Mesendoderm (in vitro differentiated cells): ENCODE measurements around the gene TSPEAR.

Experiments used
- DNase-seq: peaks from one replicate; pipeline ENCODE4 v3.0.0; 2013
- H2AK5ac ChIP-seq: 2 replicates; pipeline ENCODE4 v1.6.1; 2013; ENCODE audit warnings: low read length, inconsistent platforms
- H2BK120ac ChIP-seq: 2 replicates; pipeline ENCODE4 v1.6.1; 2013; ENCODE audit warnings: low read depth, mild to moderate bottlenecking, low read length, moderate library complexity, mixed read lengths
- H2BK15ac ChIP-seq: replicated peaks from 2 replicates; pipeline ENCODE4 v1.6.1; 2013; ENCODE audit warnings: low read depth, mild to moderate bottlenecking, moderate library complexity
- H2BK5ac ChIP-seq: 2 replicates; pipeline ENCODE4 v1.6.1; 2013; ENCODE audit warnings: low read length, inconsistent platforms
- H3K18ac ChIP-seq: 2 replicates; pipeline ENCODE4 v1.6.1; 2013; ENCODE audit warnings: mild to moderate bottlenecking, low read length, mixed read lengths
- H3K23ac ChIP-seq: one replicate; pipeline ENCODE4 v1.6.1; 2013; ENCODE audit warnings: low read length
- H3K27ac ChIP-seq: 2 replicates; pipeline ENCODE4 v1.5.1; 2013; ENCODE audit warnings: low read depth, mild to moderate bottlenecking, inconsistent platforms, low read length, moderate library complexity
- H3K27me3 ChIP-seq: 2 replicates; pipeline ENCODE4 v1.6.1; 2013; ENCODE audit warnings: low read length, control low read depth, mild to moderate bottlenecking, inconsistent platforms; ENCODE audit not compliant: insufficient read depth, poor library complexity
- H3K36me3 ChIP-seq: 2 replicates; pipeline ENCODE4 v1.6.1; 2013; ENCODE audit warnings: low read length, inconsistent platforms; ENCODE audit not compliant: control insufficient read depth, insufficient read depth
- H3K4ac ChIP-seq: one replicate; pipeline ENCODE4 v1.6.1; 2013; ENCODE audit warnings: low read depth, mild to moderate bottlenecking, low read length, moderate library complexity
- H3K4me1 ChIP-seq: 2 replicates; pipeline ENCODE4 v1.6.1; 2013; ENCODE audit warnings: low read depth, low read length, inconsistent platforms; ENCODE audit not compliant: control insufficient read depth
- H3K4me2 ChIP-seq: 2 replicates; pipeline ENCODE4 v1.6.1; 2013; ENCODE audit warnings: low read length
- H3K4me3 ChIP-seq: 2 replicates; pipeline ENCODE4 v1.5.1; 2013; ENCODE audit warnings: mild to moderate bottlenecking, low read length
- H3K56ac ChIP-seq: one replicate; pipeline ENCODE4 v1.6.1; 2013; ENCODE audit warnings: low read length
- H3K79me1 ChIP-seq: 2 replicates; pipeline ENCODE4 v1.6.1; 2013; ENCODE audit warnings: low read length, inconsistent platforms
- H3K79me2 ChIP-seq: 2 replicates; pipeline ENCODE4 v1.6.1; 2013; ENCODE audit warnings: mild to moderate bottlenecking, low read length; ENCODE audit not compliant: control insufficient read depth, insufficient read depth
- H3K9ac ChIP-seq: 2 replicates; pipeline ENCODE4 v1.6.1; 2013; ENCODE audit warnings: low read length, inconsistent platforms
- H4K5ac ChIP-seq: one replicate; pipeline ENCODE4 v1.6.1; 2013; ENCODE audit warnings: low read length
- H4K8ac ChIP-seq: one replicate; pipeline ENCODE4 v1.6.1; 2013; ENCODE audit warnings: low read depth, mild to moderate bottlenecking, control low read depth, low read length, moderate library complexity
- WGBS: extraction: QIAGEN DNeasy Blood & Tissue Kit; methylation state at CpG from one replicate; pipeline ENCODE4 v1.1.7; 2013; ENCODE audit warnings: low lambda C conversion rate, missing lambda C conversion rate; ENCODE audit not compliant: insufficient coverage; ENCODE audit errors: extremely low coverage; 5-methylcytosine and 5-hydroxymethylcytosine counted together

The TSPEAR gene

GRCh38 chr21:44681861-44682579 is 29.4 kb downstream of the TSPEAR start, which contains the start of gene KRTAP12-1:
KRTAP12-1 (minus strand) TSS chr21:44682163; CDS start chr21:44682123, 40 bp downstream.
- WGBS, result no CpG with 5 or more reads among the region's 23 CpGs
- Histone ChIP-seq H3K56ac (no peak within 1 kb of the TSS), H2AK5ac (no peak within 1 kb of the TSS), H2BK120ac (no peak within 1 kb of the TSS), H3K18ac (no peak within 1 kb of the TSS), H4K8ac (no peak within 1 kb of the TSS), H3K4me3 (no peak within 1 kb of the TSS), H3K79me2 (no peaks in the 10 kb centered on the region), H2BK5ac (no peak within 1 kb of the TSS), H3K23ac (no peak within 1 kb of the TSS), H3K27ac (no peak within 1 kb of the TSS), H4K5ac (no peak within 1 kb of the TSS), H3K4ac (no peak within 1 kb of the TSS), H2BK15ac (no peak within 1 kb of the TSS), H3K4me2 (no peak within 1 kb of the TSS), H3K79me1 (no peaks in the 10 kb centered on the region), H3K4me1 (peaks cover 2% of the 10 kb centered on the region), H3K27me3 (no peaks in the 10 kb centered on the region), H3K9ac (no peak within 1 kb of the TSS), H3K36me3 (no peaks in the 10 kb centered on the region)
- no peak for DNase-seq

- H3K27me3 ChIP-seq, result no peaks in the 10 kb centered on the region
- no peaks in the 10 kb centered on the region for H3K79me2 ChIP-seq
- H3K23ac ChIP-seq, result no peak overlapping the region
- no peak overlapping the region for H3K56ac ChIP-seq
- H3K27ac ChIP-seq, result no peak overlapping the region
- no peak overlapping the region for H4K8ac ChIP-seq
- no peak overlapping the region for H3K18ac ChIP-seq
- DNase-seq, result no peak
- no peak overlapping the region for H3K4me2 ChIP-seq
- H2AK5ac ChIP-seq, result no peak overlapping the region
- no peak overlapping the region for H2BK15ac ChIP-seq
- H2BK120ac ChIP-seq, result no peak overlapping the region
- no peak overlapping the region for H2BK5ac ChIP-seq
- H3K9ac ChIP-seq, result no peak overlapping the region
- H3K36me3 ChIP-seq, result no peaks in the 10 kb centered on the region
- H3K4me3 ChIP-seq, result no peak overlapping the region
- H3K4me1 ChIP-seq, result no peaks in the 10 kb centered on the region
- no CpG with 5 or more reads among the region's 11 CpGs for WGBS
- H4K5ac ChIP-seq, result no peak overlapping the region
- no peaks in the 10 kb centered on the region for H3K79me1 ChIP-seq
- H3K4ac ChIP-seq, result no peak overlapping the region
These were observed 30.2 kb downstream of the TSPEAR start for GRCh38 chr21:44681152-44681551.

GRCh38 chr21:44677881-44678280 is 33.5 kb downstream of the TSPEAR start:
- no peak overlapping the region for H3K4me2 ChIP-seq
- no peak overlapping the region for H2BK5ac ChIP-seq
- no peaks in the 10 kb centered on the region for H3K4me1 ChIP-seq
- H4K8ac ChIP-seq, result no peak overlapping the region
- no peak overlapping the region for H2BK15ac ChIP-seq
- H3K9ac ChIP-seq, result no peak overlapping the region
- H2AK5ac ChIP-seq, result no peak overlapping the region
- no peaks in the 10 kb centered on the region for H3K79me2 ChIP-seq
- no peak overlapping the region for H3K56ac ChIP-seq
- H3K27ac ChIP-seq, result no peak overlapping the region
- no CpG with 5 or more reads among the region's 13 CpGs for WGBS
- H4K5ac ChIP-seq, result no peak overlapping the region
- no peaks in the 10 kb centered on the region for H3K36me3 ChIP-seq
- H2BK120ac ChIP-seq, result no peak overlapping the region
- no peak for DNase-seq
- no peak overlapping the region for H3K4ac ChIP-seq
- H3K23ac ChIP-seq, result no peak overlapping the region
- H3K4me3 ChIP-seq, result no peak overlapping the region
- no peaks in the 10 kb centered on the region for H3K79me1 ChIP-seq
- no peaks in the 10 kb centered on the region for H3K27me3 ChIP-seq
- H3K18ac ChIP-seq, result no peak overlapping the region

DNA sequence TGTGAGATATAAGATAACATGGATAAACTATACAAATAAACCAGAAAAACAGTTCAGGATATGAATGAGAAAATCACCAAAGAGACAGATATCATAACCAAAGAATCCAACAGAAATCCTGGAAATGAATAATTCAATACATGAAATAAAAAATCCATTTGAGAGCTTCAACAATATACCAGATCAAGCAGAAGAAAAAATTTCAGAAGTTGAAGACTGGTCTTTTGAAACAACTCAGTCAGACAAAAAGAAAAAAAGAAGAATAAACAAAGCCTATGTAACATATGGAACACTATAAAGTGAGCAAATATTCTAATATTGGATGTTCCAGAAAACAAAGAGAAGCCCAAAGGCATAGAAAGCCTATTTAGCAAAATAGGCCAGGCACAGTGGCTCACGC is 39.5 kb downstream of the TSPEAR start:
- no peak overlapping the region for H3K9ac ChIP-seq
- no peaks in the 10 kb centered on the region for H3K4me1 ChIP-seq
- H3K4me3 ChIP-seq, result no peak overlapping the region
- no peak overlapping the region for H3K23ac ChIP-seq
- H3K79me2 ChIP-seq, result no peaks in the 10 kb centered on the region
- no peak overlapping the region for H4K8ac ChIP-seq
- no peak overlapping the region for H3K18ac ChIP-seq
- H3K56ac ChIP-seq, result no peak overlapping the region
- no CpG with 5 or more reads among the region's 1 CpG for WGBS
- no peak for DNase-seq
- H2AK5ac ChIP-seq, result no peak overlapping the region
- H3K36me3 ChIP-seq, result no peaks in the 10 kb centered on the region
- no peak overlapping the region for H2BK120ac ChIP-seq
- H3K4ac ChIP-seq, result no peak overlapping the region
- H2BK5ac ChIP-seq, result no peak overlapping the region
- H3K27me3 ChIP-seq, result no peaks in the 10 kb centered on the region
- H4K5ac ChIP-seq, result no peak overlapping the region
- H3K4me2 ChIP-seq, result no peak overlapping the region
- H3K79me1 ChIP-seq, result no peaks in the 10 kb centered on the region
- H2BK15ac ChIP-seq, result no peak overlapping the region
- H3K27ac ChIP-seq, result no peak overlapping the region

- no peak overlapping the region for H2AK5ac ChIP-seq
- H3K4me3 ChIP-seq, result no peak overlapping the region
- no peak overlapping the region for H3K4ac ChIP-seq
- no peak overlapping the region for H3K9ac ChIP-seq
- H3K27ac ChIP-seq, result no peak overlapping the region
- H3K4me2 ChIP-seq, result no peak overlapping the region
- H2BK120ac ChIP-seq, result no peak overlapping the region
- no peak overlapping the region for H2BK15ac ChIP-seq
- H3K27me3 ChIP-seq, result no peaks in the 10 kb centered on the region
- no peak overlapping the region for H3K56ac ChIP-seq
- no peaks in the 10 kb centered on the region for H3K36me3 ChIP-seq
- H3K18ac ChIP-seq, result no peak overlapping the region
- H4K5ac ChIP-seq, result no peak overlapping the region
- no peak overlapping the region for H4K8ac ChIP-seq
- no peaks in the 10 kb centered on the region for H3K79me1 ChIP-seq
- no peaks in the 10 kb centered on the region for H3K4me1 ChIP-seq
- WGBS, result no CpG with 5 or more reads among the region's 3 CpGs
- H2BK5ac ChIP-seq, result no peak overlapping the region
- no peak overlapping the region for H3K23ac ChIP-seq
- no peak for DNase-seq
- H3K79me2 ChIP-seq, result no peaks in the 10 kb centered on the region
These were observed 40.5 kb downstream of the TSPEAR start for GRCh38 chr21:44670642-44671432.
